Osteocyte (in vitro differentiated cells): ENCODE results near the gene TOX2. TPM values are rescaled to one million over a fixed set of nuclear protein-coding genes. Genes with fewer than 3 reads are reported as not detected.

Source experiments
- DNase-seq: peaks from one replicate; pipeline ENCODE4 v3.0.0; 2021; ENCODE audit warnings: mixed read lengths; ENCODE audit not compliant: unreplicated experiment; ENCODE audit errors: extremely low spot score
- H3K27ac Mint-ChIP-seq: one replicate; pipeline ENCODE4 v1.8.0; 2021; ENCODE audit warnings: mild to moderate bottlenecking, mixed read lengths; ENCODE audit not compliant: unreplicated experiment
- H3K27me3 Mint-ChIP-seq: one replicate; pipeline ENCODE4 v1.8.0; 2021; ENCODE audit warnings: mixed read lengths; ENCODE audit not compliant: unreplicated experiment
- H3K36me3 Mint-ChIP-seq: one replicate; pipeline ENCODE4 v1.8.0; 2021; ENCODE audit warnings: mixed read lengths; ENCODE audit not compliant: unreplicated experiment
- H3K4me1 Mint-ChIP-seq: one replicate; pipeline ENCODE4 v1.8.0; 2021; ENCODE audit warnings: mixed read lengths; ENCODE audit not compliant: unreplicated experiment
- H3K4me3 Mint-ChIP-seq: one replicate; pipeline ENCODE4 v1.8.0; 2021; ENCODE audit warnings: mild to moderate bottlenecking, moderate library complexity, mixed read lengths; ENCODE audit not compliant: unreplicated experiment
- H3K9me3 Mint-ChIP-seq: one replicate; pipeline ENCODE4 v1.8.0; 2021; ENCODE audit warnings: mixed read lengths; ENCODE audit not compliant: unreplicated experiment
- total RNA-seq: library from RNA; stranded (reverse); gene quantifications from 2 replicates; pipeline ENCODE4 v1.2.1, GENCODE V29; 2021
- TF ChIP-seq, protein P1 (sequence below): fragments of 200-600 bp; sonication (generic); IDR thresholded peaks from 2 replicates; pipeline ENCODE4 v1.5.0; 2021; ENCODE audit warnings: antibody characterized with exemption, mild to moderate bottlenecking, moderate library complexity

The TOX2 gene
- total RNA-seq, 1 donor from 2014 or later = not detected

DNA sequence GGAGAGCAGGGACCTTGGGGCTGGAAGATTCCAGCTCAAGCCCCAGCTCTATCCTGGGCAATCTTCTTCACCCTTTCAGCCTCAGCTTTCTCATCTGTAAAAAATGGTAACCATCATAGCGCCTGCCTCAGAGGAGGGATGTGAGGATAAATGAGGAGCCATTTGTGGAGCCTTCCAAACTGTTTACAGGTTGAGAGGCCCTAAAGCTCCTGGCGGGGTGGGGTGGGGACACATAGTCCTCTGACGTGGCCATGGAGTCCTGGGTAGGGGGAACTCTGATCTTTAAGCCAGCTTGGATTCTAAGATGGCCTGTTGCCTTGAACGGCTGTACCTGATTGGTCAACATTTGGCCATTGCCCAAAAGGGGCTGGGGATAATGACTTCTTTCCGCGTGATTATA lies 111.1 kb downstream of the TOX2 start:
- no peak overlapping the region for H3K27ac Mint-ChIP-seq
- H3K9me3 Mint-ChIP-seq = no peaks in the 10 kb centered on the region
- TF ChIP-seq, protein P1, sequence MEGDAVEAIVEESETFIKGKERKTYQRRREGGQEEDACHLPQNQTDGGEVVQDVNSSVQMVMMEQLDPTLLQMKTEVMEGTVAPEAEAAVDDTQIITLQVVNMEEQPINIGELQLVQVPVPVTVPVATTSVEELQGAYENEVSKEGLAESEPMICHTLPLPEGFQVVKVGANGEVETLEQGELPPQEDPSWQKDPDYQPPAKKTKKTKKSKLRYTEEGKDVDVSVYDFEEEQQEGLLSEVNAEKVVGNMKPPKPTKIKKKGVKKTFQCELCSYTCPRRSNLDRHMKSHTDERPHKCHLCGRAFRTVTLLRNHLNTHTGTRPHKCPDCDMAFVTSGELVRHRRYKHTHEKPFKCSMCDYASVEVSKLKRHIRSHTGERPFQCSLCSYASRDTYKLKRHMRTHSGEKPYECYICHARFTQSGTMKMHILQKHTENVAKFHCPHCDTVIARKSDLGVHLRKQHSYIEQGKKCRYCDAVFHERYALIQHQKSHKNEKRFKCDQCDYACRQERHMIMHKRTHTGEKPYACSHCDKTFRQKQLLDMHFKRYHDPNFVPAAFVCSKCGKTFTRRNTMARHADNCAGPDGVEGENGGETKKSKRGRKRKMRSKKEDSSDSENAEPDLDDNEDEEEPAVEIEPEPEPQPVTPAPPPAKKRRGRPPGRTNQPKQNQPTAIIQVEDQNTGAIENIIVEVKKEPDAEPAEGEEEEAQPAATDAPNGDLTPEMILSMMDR = no peak
- peaks cover 46% of the 10 kb centered on the region for H3K27me3 Mint-ChIP-seq
- DNase-seq = no peak
- H3K4me1 Mint-ChIP-seq = no peaks in the 10 kb centered on the region
- no peaks in the 10 kb centered on the region for H3K36me3 Mint-ChIP-seq
- no peak overlapping the region for H3K4me3 Mint-ChIP-seq

DNA sequence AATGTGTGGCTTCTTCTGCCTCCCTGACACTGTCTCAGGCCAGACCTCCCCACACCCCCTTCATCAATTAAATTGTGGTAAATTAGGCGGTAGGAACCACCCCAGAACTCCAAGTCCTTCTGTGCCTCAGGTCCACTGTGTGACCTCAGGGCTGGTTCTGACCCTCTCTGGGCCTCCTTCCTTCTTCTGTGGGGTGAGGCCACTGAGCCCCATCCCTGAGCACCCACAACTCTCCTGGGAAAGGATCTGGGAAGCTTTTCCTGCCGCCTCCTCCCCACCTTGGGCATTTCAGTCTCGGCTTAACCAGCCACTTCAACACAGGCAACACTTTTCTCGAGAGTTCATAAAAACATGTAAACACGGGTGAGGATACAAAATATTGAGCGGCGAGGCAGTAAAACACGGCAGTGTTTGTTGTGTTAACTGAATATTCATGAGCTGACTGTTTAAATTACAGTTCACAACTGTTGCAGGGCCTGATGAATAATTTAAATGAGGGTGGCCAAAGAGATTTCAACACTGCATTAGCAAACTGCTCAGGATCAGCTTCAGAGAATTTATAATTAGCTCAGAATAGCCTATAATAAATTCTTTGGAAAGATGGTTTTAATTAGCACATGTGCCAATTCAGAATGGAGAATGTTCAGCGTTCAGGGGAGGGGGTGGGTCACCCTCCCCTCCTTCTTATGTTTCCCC lies 112.1 kb downstream of the TOX2 start:
- Mint-ChIP-seq H3K27ac (no peak overlapping the region), H3K4me3 (no peak overlapping the region), H3K36me3 (no peaks in the 10 kb centered on the region), H3K27me3 (peaks cover 45% of the 10 kb centered on the region), H3K9me3 (no peaks in the 10 kb centered on the region), H3K4me1 (no peaks in the 10 kb centered on the region)
- no peak for DNase-seq
- TF ChIP-seq, protein P1 = no peak

DNA sequence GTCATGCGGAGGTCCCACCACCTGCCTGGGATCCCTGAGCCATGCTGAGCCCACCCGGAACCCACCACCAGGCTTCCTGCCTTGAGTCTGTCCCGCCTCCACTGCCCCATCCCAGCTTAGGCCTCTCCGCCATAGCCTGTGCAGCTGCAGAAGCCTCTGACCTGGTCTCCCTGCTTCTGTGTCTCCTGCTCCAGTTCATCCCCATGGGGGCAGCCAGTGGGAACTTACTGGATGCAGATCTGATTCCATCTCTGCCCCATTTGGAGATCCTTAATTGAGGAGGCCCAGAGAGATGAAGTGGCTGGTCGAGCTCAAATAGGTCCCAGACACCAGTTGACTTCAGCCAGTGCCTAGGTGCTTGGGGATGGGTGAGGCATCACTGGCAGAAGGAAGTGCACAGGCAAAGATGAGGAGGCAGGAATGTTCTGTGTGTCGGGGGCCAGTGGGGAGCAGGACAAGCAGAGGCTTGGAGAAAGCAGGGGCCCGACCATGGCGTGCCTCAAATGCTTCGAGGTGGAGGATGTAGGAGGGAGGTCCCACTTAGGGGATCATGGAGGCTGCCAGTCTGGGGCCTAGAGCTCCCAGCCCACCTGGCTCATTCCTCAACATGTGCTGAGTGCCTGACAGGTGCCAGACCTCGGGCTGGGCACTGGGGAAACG lies 112.8 kb downstream of the TOX2 start:
- TF ChIP-seq, protein P1 = no peak
- Mint-ChIP-seq H3K4me1 (no peaks in the 10 kb centered on the region), H3K27ac (no peak overlapping the region), H3K4me3 (no peak overlapping the region), H3K9me3 (no peaks in the 10 kb centered on the region), H3K36me3 (no peaks in the 10 kb centered on the region), H3K27me3 (peaks cover 51% of the 10 kb centered on the region)
- DNase-seq = no peak

DNA sequence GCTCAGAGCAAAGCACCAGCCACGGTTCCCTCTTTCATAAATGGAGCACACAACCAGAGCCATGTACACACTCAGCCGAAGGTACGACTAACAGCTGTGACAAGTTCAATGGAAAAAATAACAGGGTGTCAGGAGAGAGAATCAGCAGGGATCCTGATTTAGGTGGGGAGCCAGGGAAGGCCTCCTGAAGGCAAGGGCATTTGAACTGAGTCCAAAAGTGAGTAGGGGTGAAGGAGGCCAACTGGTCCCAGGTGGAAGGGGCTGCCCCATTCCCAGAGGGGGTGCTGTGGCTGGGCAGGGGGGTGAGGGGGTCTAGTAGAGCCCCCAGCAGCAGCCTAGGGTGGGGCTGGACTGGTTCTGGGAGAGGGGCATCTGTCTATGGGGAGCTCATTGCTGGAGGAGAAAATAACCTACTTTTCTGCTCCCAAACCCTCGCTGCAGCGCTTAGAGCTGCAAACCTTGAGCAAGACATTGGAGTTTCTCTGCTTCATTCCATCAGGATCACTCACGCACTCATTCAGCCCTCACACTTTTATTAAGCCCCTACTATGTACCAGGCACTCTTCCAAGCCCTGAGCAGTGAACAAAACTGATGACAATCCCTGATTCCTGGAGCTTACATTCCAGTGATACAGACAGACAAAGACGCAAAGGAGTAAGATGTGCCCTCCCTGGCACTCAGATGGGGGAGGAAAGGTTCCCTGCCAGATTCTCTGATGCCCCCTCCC lies 113.5 kb downstream of the TOX2 start:
- peak; percentile 73 for DNase-seq
- Mint-ChIP-seq H3K4me3 (no peak overlapping the region), H3K27ac (no peak overlapping the region), H3K36me3 (no peaks in the 10 kb centered on the region), H3K9me3 (no peaks in the 10 kb centered on the region), H3K4me1 (no peaks in the 10 kb centered on the region), H3K27me3 (peaks cover 51% of the 10 kb centered on the region)
- TF ChIP-seq, protein P1 = no peak
